Right lobe of liver (tissue), 6 donors: ENCODE data around the gene NFIA. TPM values are rescaled to one million over a fixed set of nuclear protein-coding genes. Genes with fewer than 3 reads are reported as not detected.

Source experiments
- ATAC-seq, 4 donors: fragments of 200-7000 bp; cut with Tn5 transposase; one replicate each; pipeline ENCODE4 v1.9.1; 2020; ENCODE audit warnings: mild to moderate bottlenecking in 4 of 4, moderate library complexity in 4 of 4
- DNase-seq, 3 donors: peaks; one replicate each; pipeline ENCODE4 v3.0.0-alpha.2; 2020
- H3K27ac ChIP-seq, 3 donors: fragments of 200-600 bp; one replicate each; pipeline ENCODE4 v1.8.0; 2022
- H3K27me3 ChIP-seq, 2 donors: fragments of 200-600 bp; one replicate each; pipeline ENCODE4 v1.8.0; 2022
- H3K36me3 ChIP-seq, 4 donors: fragments of 200-600 bp; sonication (generic) in 1 of 4; one replicate each; pipeline versions ENCODE4 v1.5.1 to v1.8.0; 2017 to 2022; ENCODE audit warnings: control low read depth in 1 of 4
- H3K4me1 ChIP-seq, 4 donors: fragments of 200-600 bp; sonication (generic) in 1 of 4; one replicate each; pipeline versions ENCODE4 v1.5.1 to v1.8.0; 2017 to 2022; ENCODE audit warnings: control low read depth in 1 of 4
- H3K4me3 ChIP-seq, 3 donors: fragments of 200-600 bp; one replicate each; pipeline ENCODE4 v1.8.0; 2022
- H3K9me3 ChIP-seq, 4 donors: fragments of 200-600 bp; sonication (generic) in 1 of 4; one replicate each; pipeline versions ENCODE4 v1.5.1 to v1.8.0; 2017 to 2022; ENCODE audit warnings: control low read depth in 1 of 4
- CTCF ChIP-seq, 4 donors: fragments of 200-600 bp in 3 of 4; fragments of 450-650 bp in 1 of 4; IDR thresholded peaks; one replicate each; pipeline versions ENCODE4 v1.5.1 to v1.8.0; 2016 to 2022; ENCODE audit warnings: antibody characterized with exemption in 4 of 4, mild to moderate bottlenecking in 2 of 4
- POLR2A ChIP-seq: fragments of 450-650 bp; IDR thresholded peaks from one replicate; pipeline ENCODE4 v1.6.1; 2017; ENCODE audit warnings: antibody characterized with exemption, mild to moderate bottlenecking
- WGBS: methylation state at CpG from one replicate; pipeline ENCODE4 v1.1.6; 2018; ENCODE audit warnings: low coverage, low lambda C conversion rate; ENCODE audit not compliant: insufficient coverage; ENCODE audit errors: missing lambda C conversion rate; 5-methylcytosine and 5-hydroxymethylcytosine counted together
- intact Hi-C, 2 donors: fragments of 100-400 bp; cut with DNase I; formaldehyde crosslinking; loops; one replicate each; pipeline versions ENCODE4 v1.11.2 to v1.14.1; 2022
- total RNA-seq, 6 experiments: library from RNA; depleted of rRNA in 2 of 6; stranded (reverse); fragments of >200 nt in 2 of 6; fragmentation: NEBNext Ultra II Directional in 3 of 6; extraction: Animal tissue kit (Norgen Biotek cat#: 25700) in 3 of 6; gene quantifications; one replicate each; pipeline versions ENCODE4 v1.1.0 to v1.2.4, GENCODE V29; 2016 to 2023
- donor health status: DM: no; HTN: yes; CAD: no.
- donor health status: DM: no; HTN: no; CAD: no.
- donor health status: DM: no; HTN: no; CAD: no.
- donor health status: DM: no; HTN: yes; CAD: no.
- donor health status: DM: no; HTN: yes; CAD: no.

NFIA gene
- total RNA-seq, 6 experiments from 2014 or later, result 36.7 to 97.2 (median 57.9) TPM

DNA sequence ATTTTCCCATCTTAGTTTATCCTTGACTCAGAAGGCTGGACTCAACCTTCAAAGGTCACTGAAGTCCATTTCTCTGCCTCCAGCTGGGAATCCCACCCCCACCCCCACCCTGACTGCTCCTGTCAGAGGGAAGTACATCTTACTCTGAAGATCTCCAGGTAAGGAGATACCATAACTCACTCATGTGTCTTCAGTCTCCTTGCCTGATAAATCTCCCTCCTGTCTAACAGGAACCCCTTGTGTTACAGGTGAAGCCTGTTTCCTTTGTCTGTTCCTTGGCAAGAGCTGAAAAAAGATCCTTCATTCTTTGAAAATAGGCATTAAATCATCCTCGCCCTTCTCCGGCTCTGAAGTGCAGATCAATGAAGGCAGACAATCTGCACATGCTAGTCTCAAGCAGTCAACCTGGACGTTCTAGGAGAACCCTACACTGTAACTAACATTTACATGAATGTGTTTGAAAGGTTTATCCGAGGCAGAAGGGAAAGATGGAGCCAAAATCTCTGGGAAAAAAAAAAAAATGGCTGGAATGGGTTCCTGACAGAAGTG is 392.0 kb downstream of the NFIA start:
- H3K4me1 ChIP-seq, result no peaks in the 10 kb centered on the region
- no peaks in the 10 kb centered on the region for H3K27me3 ChIP-seq
- no peak overlapping the region for H3K4me3 ChIP-seq
- ATAC-seq (no peak), DNase-seq (no peak)
- no peaks in the 10 kb centered on the region for H3K9me3 ChIP-seq
- intact Hi-C loops, result no loop called here
- no peak overlapping the region for H3K27ac ChIP-seq
- WGBS, result 59% methylated on average over 4 of the region's 4 CpGs
- H3K36me3 ChIP-seq, result no peaks in the 10 kb centered on the region
- TF ChIP-seq POLR2A (no peak), CTCF (IDR thresholded peaks at IDR 0.05) (no peak)

- TF ChIP-seq POLR2A (no peak), CTCF (IDR thresholded peaks at IDR 0.05) (no peak)
- intact Hi-C loops, result no loop called here
- H3K4me3 ChIP-seq, result no peak overlapping the region
- no peaks in the 10 kb centered on the region for H3K27me3 ChIP-seq
- WGBS, result 52% methylated on average over 3 of the region's 3 CpGs
- no peak overlapping the region for H3K27ac ChIP-seq
- DNase-seq (no peak), ATAC-seq (no peak)
- H3K4me1 ChIP-seq, result no peaks in the 10 kb centered on the region
- H3K36me3 ChIP-seq, result no peaks in the 10 kb centered on the region
- H3K9me3 ChIP-seq, result no peaks in the 10 kb centered on the region
Observed at GRCh38 chr1:61474963-61475362, 392.6 kb downstream of the NFIA start.

GRCh38 chr1:61477301-61477700 is 394.9 kb downstream of the NFIA start:
- Histone ChIP-seq H3K36me3 (no peaks in the 10 kb centered on the region), H3K4me1 (no peaks in the 10 kb centered on the region), H3K27me3 (no peaks in the 10 kb centered on the region), H3K27ac (no peak overlapping the region), H3K9me3 (no peaks in the 10 kb centered on the region), H3K4me3 (no peak overlapping the region)
- no peak for DNase-seq
- no peak for ATAC-seq
- WGBS, result 55% methylated on average over 7 of the region's 7 CpGs
- intact Hi-C loops, result no loop called here
- TF ChIP-seq CTCF (IDR thresholded peaks at IDR 0.05), result no peak
- no peak for TF ChIP-seq POLR2A

DNA sequence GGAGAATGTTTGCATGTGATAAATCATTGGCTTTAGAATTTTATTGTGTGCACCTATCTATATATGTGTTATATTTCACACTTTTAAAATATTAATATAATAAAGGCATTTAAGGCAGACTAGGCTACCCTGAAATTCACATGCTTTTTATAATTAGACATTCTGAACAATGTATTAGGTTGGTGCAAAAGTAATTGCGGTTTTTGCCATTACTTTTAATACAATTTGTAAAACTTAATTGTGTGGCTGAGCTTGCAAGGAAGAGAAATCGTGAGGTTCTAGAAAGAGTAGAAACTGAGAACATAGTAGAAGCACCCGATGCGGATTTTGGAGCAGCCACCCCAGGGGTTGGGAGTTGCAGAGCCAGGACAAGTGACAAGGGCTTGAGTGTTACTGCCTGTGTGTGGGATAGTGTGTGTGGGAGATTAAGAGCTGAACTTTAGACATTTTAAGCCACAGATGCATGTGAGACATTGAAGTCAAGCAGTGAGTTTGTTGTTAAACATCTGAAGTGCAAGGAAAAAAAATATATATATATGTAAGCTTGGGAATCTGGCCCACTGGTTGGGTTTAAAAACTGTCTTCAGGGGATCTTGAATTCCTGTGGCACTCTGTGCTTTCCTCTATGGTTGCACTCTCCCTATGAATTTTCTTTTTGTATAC is 398.0 kb downstream of the NFIA start:
- DNase-seq (no peak), ATAC-seq (no peak)
- Histone ChIP-seq H3K36me3 (no peaks in the 10 kb centered on the region), H3K27me3 (no peaks in the 10 kb centered on the region), H3K27ac (no peak overlapping the region), H3K4me1 (no peaks in the 10 kb centered on the region), H3K9me3 (no peaks in the 10 kb centered on the region), H3K4me3 (no peak overlapping the region)
- TF ChIP-seq CTCF (IDR thresholded peaks at IDR 0.05) (no peak), POLR2A (no peak)
- 59% methylated on average over 4 of the region's 4 CpGs for WGBS
- intact Hi-C loops, result no loop called here
